Stimulated activated CD4-positive, alpha-beta T cell treated with anti-CD3 and anti-CD28 coated beads, Interleukin-12 subunit alpha, Interleukin-12 subunit beta, amount 100 ng/mL, for 48 hours (primary cell): Measurements from ENCODE around the gene ZFYVE28.
"Not testable (repeated sequence)": the region's sequence is repeated elsewhere in the genome, so short reads cannot be mapped to it uniquely, and the experiment has no call there.

Experiments used
- DNase-seq, 3 donors: peaks; one replicate each; pipeline ENCODE4 v3.0.0-alpha.2; 2020; ENCODE audit warnings: low read depth in 2 of 3, low spot score in 1 of 3

ZFYVE28 gene

GRCh38 chr4:2226261-2226660 is 192.2 kb downstream of the ZFYVE28 start:
- no peak for DNase-seq

GRCh38 chr4:2222838-2223237 is 195.6 kb downstream of the ZFYVE28 start:
- no peak for DNase-seq

- not testable (repeated sequence) for DNase-seq
Measured at GRCh38 chr4:2221378-2221777, 197.1 kb downstream of the ZFYVE28 start.

DNA sequence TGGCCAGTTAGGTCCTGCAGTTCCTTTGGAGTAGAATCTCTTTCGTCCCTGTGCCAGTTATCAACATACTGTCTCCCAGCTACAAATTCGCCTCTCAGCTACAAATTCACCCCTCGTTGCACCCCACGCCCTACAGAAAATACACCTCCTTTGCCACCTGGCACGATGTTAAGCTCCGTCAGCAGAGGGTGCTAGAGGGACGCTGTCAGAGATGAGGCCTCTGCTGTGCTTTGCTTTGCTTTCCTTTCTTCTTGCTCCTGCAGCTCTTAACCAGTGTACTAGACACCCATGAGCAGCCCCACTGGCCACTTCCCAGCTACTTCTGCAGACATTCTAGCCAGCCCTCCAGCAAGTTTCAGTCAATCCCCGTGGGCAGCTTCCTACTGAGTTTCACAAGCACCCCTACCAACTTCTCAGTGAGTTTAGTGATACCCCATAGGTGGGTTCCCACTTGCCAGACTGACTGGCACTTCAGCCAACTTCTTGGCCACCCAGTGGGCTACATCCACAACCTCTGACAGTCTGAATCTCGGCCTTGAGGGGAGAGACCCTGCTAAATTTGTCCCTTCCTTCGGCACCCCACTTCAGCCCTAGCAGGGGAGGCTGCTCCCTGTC is 198.3 kb downstream of the ZFYVE28 start:
- peak; percentile 54 to 80 (median 70) for DNase-seq
